ENCODE measurements around the gene TBX10.

The TBX10 gene

GRCh38 chr11:67614730-67615714 lies 24.5 kb downstream of the TBX10 start:
- no peaks in the 10 kb centered on the region for H3K9me2 ChIP-seq (replicated peaks; ENCODE audit: insufficient read depth, low read length)
- H3K79me2 ChIP-seq (ENCODE audit: low read length), result 0 out of 2 replicates have a peak, but pooled peaks cover 4% of the 10 kb centered on the region
- no peaks in the 10 kb centered on the region for H4K20me1 ChIP-seq (ENCODE audit: insufficient read depth, low read length)
- DNase-seq, result peak; percentile 60
- H3K36me3 ChIP-seq (replicated peaks; ENCODE audit: insufficient read depth, low read length), result no peaks in the 10 kb centered on the region; the same call in none of the 2 replicates
- no peaks in the 10 kb centered on the region for H3K27me3 ChIP-seq (replicated peaks; ENCODE audit: insufficient read depth, low read length)
- peaks cover 24% of the 10 kb centered on the region for H3K4me1 ChIP-seq (ENCODE audit: low read length)
- H3K4me3 ChIP-seq (ENCODE audit: low read length), result peak overlapping the region; percentile 51; the same call in 1 of the 2 replicates
- no peaks in the 10 kb centered on the region for H3K9me3 ChIP-seq (replicated peaks; ENCODE audit: insufficient read depth, low read length)
- H3F3A ChIP-seq (ENCODE audit: insufficient read depth, low read length), result peaks cover 16% of the 10 kb centered on the region
- peak overlapping the region; percentile 85; the same call in 1 of the 2 replicates for H3K27ac ChIP-seq (ENCODE audit: low read length)
- TF ChIP-seq, protein P1, sequence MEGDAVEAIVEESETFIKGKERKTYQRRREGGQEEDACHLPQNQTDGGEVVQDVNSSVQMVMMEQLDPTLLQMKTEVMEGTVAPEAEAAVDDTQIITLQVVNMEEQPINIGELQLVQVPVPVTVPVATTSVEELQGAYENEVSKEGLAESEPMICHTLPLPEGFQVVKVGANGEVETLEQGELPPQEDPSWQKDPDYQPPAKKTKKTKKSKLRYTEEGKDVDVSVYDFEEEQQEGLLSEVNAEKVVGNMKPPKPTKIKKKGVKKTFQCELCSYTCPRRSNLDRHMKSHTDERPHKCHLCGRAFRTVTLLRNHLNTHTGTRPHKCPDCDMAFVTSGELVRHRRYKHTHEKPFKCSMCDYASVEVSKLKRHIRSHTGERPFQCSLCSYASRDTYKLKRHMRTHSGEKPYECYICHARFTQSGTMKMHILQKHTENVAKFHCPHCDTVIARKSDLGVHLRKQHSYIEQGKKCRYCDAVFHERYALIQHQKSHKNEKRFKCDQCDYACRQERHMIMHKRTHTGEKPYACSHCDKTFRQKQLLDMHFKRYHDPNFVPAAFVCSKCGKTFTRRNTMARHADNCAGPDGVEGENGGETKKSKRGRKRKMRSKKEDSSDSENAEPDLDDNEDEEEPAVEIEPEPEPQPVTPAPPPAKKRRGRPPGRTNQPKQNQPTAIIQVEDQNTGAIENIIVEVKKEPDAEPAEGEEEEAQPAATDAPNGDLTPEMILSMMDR (IDR thresholded peaks at IDR 0.05; ENCODE audit: low read length), result peak; percentile 62
- TF ChIP-seq EZH2phosphoT487 (IDR thresholded peaks at IDR 0.05; ENCODE audit: low read length), result no peak
- peak overlapping the region; percentile 85 for H3K4me2 ChIP-seq (ENCODE audit: low read depth, low read length)
- peak overlapping the region; percentile 71 for H3K9ac ChIP-seq (ENCODE audit: low read length)
- peak overlapping the region; percentile 54; the same call in 1 of the 2 replicates for H2AFZ ChIP-seq (ENCODE audit: low read length)

GRCh38 chr11:67613960-67614715 lies 25.4 kb downstream of the TBX10 start:
- Histone ChIP-seq H3K27me3 (replicated peaks; ENCODE audit: insufficient read depth, low read length) (no peaks in the 10 kb centered on the region), H3F3A (ENCODE audit: insufficient read depth, low read length) (peaks cover 16% of the 10 kb centered on the region), H3K4me2 (ENCODE audit: low read depth, low read length) (peak overlapping the region; percentile 85), H3K79me2 (ENCODE audit: low read length) (peaks cover 9% of the 10 kb centered on the region; the same call in 1 of the 2 replicates), H2AFZ (ENCODE audit: low read length) (peak overlapping the region; percentile 54), H3K4me1 (ENCODE audit: low read length) (peaks cover 24% of the 10 kb centered on the region), H3K36me3 (replicated peaks; ENCODE audit: insufficient read depth, low read length) (no peaks in the 10 kb centered on the region; the same call in none of the 2 replicates), H3K4me3 (ENCODE audit: low read length) (peak overlapping the region; percentile 51), H3K9ac (ENCODE audit: low read length) (peak overlapping the region; percentile 71), H3K9me2 (replicated peaks; ENCODE audit: insufficient read depth, low read length) (no peaks in the 10 kb centered on the region), H3K27ac (ENCODE audit: low read length) (peak overlapping the region; percentile 85), H4K20me1 (ENCODE audit: insufficient read depth, low read length) (no peaks in the 10 kb centered on the region), H3K9me3 (replicated peaks; ENCODE audit: insufficient read depth, low read length) (no peaks in the 10 kb centered on the region)
- peak; percentile 93 for DNase-seq
- TF ChIP-seq, protein P1 (IDR thresholded peaks at IDR 0.05; ENCODE audit: low read length), result peak; percentile 37
- TF ChIP-seq EZH2 (optimal IDR thresholded peaks at IDR 0.05; ENCODE audit: low read depth, low read length), result no peak
- no peak for TF ChIP-seq EZH2phosphoT487 (IDR thresholded peaks at IDR 0.05; ENCODE audit: low read length)

- peak overlapping the region; percentile 71; the same call in 1 of the 2 replicates for H3K9ac ChIP-seq (ENCODE audit: low read length)
- no peaks in the 10 kb centered on the region; the same call in none of the 2 replicates for H3K36me3 ChIP-seq (replicated peaks; ENCODE audit: insufficient read depth, low read length)
- 0 out of 2 replicates have a peak overlapping the region, but pooled peaks have one; percentile 51 for H3K4me3 ChIP-seq (ENCODE audit: low read length)
- no peaks in the 10 kb centered on the region for H3K9me2 ChIP-seq (replicated peaks; ENCODE audit: insufficient read depth, low read length)
- no peaks in the 10 kb centered on the region for H3K9me3 ChIP-seq (replicated peaks; ENCODE audit: insufficient read depth, low read length)
- H2AFZ ChIP-seq (ENCODE audit: low read length), result peak overlapping the region; percentile 54
- H3F3A ChIP-seq (ENCODE audit: insufficient read depth, low read length), result peaks cover 16% of the 10 kb centered on the region
- peak overlapping the region; percentile 85 for H3K27ac ChIP-seq (ENCODE audit: low read length)
- no peaks in the 10 kb centered on the region for H3K27me3 ChIP-seq (replicated peaks; ENCODE audit: insufficient read depth, low read length)
- DNase-seq, result no peak
- peaks cover 15% of the 10 kb centered on the region for H3K79me2 ChIP-seq (ENCODE audit: low read length)
- peak overlapping the region; percentile 85 for H3K4me2 ChIP-seq (ENCODE audit: low read depth, low read length)
- H3K4me1 ChIP-seq (ENCODE audit: low read length), result peaks cover 24% of the 10 kb centered on the region
- H4K20me1 ChIP-seq (ENCODE audit: insufficient read depth, low read length), result no peaks in the 10 kb centered on the region
- TF ChIP-seq, protein P1 (IDR thresholded peaks at IDR 0.05; ENCODE audit: low read length), result no peak
- TF ChIP-seq EZH2 (optimal IDR thresholded peaks at IDR 0.05; ENCODE audit: low read depth, low read length), result no peak
- no peak for TF ChIP-seq EZH2phosphoT487 (IDR thresholded peaks at IDR 0.05; ENCODE audit: low read length)
Measured at GRCh38 chr11:67613313-67613959, 26.1 kb downstream of the TBX10 start.
